CD4-positive, alpha-beta T cell treated with Interleukin-21 for 1 hour (primary cell): ENCODE data around the gene SLC16A6.
"Not testable (repeated sequence)": the region's sequence is repeated elsewhere in the genome, so short reads cannot be mapped to it uniquely, and the experiment has no call there.

Source experiments
- DNase-seq: peaks from one replicate; pipeline ENCODE4 v3.0.0-alpha.2; 2020

The SLC16A6 gene, protein sequence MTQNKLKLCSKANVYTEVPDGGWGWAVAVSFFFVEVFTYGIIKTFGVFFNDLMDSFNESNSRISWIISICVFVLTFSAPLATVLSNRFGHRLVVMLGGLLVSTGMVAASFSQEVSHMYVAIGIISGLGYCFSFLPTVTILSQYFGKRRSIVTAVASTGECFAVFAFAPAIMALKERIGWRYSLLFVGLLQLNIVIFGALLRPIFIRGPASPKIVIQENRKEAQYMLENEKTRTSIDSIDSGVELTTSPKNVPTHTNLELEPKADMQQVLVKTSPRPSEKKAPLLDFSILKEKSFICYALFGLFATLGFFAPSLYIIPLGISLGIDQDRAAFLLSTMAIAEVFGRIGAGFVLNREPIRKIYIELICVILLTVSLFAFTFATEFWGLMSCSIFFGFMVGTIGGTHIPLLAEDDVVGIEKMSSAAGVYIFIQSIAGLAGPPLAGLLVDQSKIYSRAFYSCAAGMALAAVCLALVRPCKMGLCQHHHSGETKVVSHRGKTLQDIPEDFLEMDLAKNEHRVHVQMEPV

DNA sequence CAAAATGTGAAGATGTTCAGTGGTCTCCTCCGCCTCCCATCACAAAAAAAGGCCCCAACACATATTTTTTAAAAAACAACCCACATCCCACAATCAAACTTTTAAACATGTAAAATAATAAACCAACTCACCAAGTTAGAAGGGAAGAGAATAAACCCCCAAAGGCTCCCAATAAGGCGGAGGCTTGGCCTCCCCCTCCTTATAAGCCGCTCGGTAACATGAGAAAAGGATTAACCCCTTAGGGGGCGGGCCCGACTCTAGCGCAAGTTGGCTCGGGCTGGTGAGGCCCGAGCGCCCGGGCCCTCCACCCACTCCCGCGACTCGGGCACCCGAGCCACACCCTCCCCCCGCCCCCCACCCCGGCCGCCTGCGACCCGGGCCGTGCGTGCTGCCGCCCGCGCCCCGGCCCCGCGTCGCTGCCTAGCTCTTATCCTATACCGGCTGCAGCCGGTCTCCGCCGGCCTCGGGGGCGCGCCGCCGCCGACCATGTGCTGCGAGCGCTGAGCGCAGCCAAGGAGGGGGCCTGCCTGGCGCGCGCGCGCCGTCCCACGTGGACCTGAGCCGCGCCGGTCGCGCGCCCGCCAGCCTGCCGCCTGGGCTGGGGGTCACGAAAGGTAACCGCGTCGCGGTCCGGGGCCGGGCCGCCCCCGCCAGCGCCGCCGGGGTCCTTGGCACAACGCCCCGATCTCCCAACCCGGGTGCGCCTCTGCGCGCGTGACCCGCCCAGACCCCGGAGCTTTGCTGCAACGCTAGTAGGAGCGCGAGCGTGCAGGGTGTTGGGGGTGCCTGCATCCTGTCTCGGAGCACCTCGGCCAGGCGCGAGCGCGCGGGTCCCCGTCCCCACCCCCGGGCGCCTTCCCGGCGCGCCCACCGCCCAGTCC lies at the start of gene SLC16A6, which contains the start of gene ARSG:
SLC16A6 (minus strand) TSS at position 173 of the 881 bp plus-strand sequence. CDS start 12,807 bp downstream, outside the sequence.
ARSG (plus strand) TSS at position 541 of the 881 bp plus-strand sequence. CDS start 15,999 bp downstream, outside the sequence.
- peak; percentile 85 for DNase-seq

DNA sequence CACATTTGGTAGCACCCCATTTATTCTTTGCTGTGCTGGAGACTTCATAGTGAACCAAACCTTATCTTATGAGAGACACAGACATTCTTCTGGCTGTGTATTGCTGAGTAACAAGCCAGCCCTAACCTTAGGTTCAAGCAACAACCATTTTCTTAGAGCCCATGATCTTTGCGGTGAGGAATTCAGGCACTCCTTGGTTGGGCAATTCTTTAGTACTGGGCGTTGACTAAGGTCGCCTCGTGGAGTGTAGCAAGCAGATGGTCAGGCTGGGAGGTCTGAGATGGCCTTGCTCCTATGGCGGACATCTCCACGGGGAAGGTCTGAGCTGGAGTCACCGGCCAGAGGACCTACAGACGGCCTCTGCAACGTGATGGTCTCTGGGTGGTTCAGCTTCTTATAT lies 43.5 kb upstream of the SLC16A6 start:
- DNase-seq: no peak

DNA sequence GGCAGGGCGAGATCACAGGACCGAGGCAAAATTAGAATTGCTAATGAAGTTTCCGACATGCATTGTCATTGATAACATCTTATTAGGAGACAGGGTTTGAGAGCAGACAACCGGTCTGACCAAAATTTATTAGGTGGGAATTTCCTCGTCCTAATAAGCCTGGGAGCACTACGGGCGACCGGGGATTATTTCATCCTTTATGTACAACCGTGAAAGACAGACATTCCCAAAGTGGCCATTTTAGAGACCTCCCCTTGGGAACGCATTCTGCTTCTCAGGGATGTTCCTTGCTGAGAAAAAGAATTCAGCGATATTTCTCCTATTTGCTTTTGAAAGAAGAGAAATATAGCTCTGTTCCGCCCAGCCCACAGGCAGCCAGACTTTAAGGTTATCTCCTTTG lies 41.0 kb upstream of the SLC16A6 start:
- DNase-seq: not testable (repeated sequence)

DNA sequence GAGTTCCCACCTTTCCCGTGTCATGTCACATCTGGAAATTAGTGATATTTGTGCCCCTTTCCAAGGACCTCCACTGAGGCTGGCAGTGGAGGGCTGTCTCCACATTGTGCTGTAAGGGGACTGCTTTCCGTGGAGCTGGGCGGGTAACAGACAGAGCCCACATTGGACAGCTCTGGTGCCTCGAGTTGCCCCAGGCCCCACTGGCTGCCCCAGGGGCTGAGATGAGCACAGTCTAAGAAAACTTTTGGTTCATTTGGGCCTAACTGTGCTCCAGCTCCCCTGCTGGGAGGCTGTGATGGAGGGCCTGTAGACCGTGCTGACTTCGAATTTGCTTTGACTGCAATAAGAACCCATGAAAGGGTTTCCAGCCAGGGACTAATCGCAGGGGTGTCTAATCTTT lies 38.4 kb upstream of the SLC16A6 start:
- no peak for DNase-seq

DNA sequence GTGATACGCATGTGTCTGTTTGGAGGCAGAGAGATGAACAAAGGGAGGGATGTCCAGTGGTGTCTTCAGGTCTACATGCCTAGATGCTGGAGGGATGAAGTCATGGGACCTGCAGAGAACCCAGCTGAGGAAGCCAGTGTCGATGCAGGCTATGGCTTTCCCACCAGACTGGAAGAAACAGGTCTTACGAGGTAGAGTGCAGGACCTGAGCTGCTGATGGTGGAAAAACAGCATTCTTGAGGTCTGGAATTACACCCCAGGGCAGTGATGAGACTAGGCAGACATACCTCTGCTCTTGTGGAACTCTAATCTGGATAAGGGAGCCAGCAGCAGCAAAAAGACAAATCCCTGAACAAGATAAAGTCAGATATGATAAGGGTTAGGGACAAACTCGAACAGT lies 37.7 kb upstream of the SLC16A6 start:
- DNase-seq: no peak

DNA sequence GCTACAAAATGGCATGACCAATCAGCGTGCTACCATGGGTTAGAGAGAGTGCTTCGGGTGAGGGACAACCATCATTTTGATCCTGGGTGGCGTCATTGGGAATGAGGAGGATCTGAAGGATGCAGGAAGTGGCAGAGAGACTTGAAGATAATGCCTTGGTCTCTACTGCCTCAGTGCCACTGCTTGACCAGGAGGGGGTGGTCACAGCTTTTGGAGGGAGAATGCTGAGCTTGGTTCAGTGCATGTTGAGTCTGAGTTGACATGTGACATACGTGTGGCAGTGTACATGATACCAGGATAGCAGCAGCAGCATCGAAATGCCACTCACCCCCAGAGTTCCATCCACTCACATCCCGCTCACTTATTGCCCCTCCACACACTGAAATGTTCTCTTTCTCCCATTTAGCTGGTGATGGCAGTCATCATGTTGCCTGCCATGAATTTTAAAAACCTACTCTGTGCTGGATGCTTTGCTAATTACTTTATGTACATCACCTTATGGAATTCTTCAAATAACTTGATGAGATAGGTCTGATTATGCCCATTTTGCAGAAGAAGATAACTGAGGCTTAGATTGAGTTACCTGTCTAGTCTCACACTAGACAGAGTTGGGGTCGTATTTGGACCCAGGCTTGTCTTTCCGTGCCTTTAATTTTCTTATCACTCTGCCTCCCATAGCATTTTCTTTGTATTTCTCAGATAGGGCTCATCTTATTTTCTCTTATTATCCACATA lies 37.1 kb upstream of the SLC16A6 start:
- DNase-seq: no peak

DNA sequence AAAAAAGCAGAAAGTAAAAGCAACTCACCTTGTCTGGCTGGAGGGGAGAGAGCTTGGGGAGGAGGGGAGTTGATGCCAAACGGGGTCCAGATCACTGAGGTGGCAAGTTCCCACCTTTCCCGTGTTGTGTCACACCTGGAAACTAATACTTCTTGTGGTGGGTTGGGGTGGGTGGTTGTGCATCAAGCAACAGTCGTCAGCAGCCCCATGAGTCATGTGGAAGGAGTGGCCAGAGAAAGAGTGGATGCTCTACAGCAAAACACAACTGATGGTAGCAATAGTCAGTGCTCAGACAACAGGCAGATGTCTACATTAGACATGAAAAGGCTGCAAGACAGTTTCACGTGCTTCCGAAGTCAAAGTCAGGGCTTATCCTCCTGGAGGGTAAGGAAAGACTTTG lies 35.8 kb upstream of the SLC16A6 start:
- no peak for DNase-seq

DNA sequence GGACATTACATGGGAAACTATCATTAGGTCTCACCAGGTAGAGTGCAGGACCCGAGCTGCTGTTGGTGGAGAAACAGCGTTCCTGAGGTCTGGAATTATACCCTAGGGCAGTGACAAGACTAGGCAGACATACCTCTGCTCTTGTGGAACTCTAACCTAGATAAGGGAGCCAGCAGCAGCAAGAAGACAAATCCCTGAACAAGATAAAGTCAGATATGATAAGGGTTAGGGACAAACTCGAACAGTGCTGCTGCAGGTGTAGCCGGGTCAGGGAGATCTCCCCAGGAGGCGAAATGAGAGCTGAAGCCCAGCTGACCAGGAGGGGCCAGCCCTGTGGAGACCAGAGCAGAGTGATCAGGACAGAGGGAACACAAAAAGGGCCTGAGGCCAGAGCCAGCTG lies 35.0 kb upstream of the SLC16A6 start:
- DNase-seq: no peak

DNA sequence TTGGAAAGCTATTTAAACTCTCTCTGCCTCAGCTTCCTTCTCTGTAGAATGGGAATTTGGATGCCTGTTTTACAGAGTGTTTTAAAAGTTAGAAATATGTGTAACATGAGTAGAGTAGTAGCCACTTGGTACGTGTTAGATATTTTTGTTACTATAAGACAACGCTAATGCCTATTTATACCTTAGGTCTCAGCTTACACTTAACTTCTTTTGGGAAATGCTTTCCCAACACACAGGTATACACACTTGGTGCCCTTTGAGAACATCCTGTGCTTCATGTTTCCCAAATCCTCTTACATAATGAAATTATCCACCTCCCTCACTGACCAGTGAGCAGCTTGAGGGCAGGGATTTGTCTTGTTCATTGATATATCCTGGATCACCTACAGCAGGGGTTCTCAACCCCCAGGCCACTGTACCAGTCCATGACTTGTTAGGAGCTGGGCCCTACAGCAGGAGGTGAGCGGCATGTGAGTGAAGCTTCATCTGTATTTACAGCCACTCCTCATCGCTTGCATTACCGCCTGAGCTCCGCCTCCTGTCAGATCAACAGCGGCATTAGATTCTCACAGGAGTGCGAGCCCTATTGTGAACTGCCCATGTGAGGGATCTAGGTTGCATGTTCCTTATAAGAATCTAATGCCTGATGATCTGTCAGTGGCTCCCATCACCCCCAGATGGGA lies 33.9 kb upstream of the SLC16A6 start:
- no peak for DNase-seq

DNA sequence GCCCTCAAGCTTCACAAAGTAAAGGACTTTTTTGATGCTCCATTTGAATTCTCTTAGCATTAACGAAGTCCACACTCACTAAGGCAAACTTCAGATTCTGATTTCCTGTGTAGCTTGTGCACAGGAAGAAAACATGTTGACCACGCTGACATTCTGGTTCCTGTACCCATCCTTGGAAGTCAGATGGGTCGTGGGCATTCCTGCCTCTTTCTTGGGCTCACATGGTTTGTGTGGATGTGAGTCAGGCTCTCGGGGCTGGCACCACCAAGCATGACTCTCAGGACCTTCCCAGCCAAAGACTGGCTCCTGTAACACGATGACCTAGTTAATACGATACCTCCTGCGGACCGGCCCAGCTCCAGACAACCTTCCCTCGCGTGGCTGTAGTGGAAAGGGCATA lies 33.2 kb upstream of the SLC16A6 start:
- no peak for DNase-seq

DNA sequence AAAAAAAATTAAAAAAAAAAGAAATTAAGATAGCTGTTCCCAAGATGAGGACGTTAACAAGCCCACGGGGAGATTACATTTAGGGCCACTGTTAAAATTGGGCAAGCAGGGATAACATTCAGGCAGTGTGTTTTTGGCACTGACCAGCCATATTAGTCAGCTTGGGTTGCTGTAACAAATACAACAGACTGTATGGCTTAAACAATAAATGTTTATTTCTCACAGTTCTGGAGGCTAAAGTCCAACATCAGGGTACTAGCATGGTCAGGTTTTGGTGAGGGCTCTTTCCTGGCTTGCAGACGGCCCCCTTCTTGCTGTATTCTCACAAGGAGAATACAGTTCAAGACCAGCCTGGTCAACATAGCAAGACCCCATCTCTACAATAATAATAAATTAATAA lies 31.7 kb upstream of the SLC16A6 start:
- no peak for DNase-seq

DNA sequence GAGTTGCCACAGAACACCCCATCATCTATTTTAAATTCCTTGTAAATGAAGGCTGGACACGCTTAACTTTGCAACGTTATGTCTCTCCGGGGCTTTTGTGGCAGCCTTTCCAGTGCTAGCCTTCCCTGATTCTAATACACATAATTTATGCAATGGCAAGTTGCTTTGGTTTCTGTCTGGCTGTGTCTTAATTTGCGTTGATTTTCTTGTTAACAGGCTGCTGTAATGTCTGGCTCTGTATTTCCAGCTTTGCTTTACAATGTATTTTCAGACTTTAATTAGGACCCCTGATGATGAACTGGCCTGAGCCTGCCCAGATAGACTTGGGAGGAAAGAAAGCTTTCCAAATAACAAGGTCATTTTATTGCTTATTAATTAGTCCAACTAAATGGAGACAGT lies 30.6 kb upstream of the SLC16A6 start:
- DNase-seq: no peak

DNA sequence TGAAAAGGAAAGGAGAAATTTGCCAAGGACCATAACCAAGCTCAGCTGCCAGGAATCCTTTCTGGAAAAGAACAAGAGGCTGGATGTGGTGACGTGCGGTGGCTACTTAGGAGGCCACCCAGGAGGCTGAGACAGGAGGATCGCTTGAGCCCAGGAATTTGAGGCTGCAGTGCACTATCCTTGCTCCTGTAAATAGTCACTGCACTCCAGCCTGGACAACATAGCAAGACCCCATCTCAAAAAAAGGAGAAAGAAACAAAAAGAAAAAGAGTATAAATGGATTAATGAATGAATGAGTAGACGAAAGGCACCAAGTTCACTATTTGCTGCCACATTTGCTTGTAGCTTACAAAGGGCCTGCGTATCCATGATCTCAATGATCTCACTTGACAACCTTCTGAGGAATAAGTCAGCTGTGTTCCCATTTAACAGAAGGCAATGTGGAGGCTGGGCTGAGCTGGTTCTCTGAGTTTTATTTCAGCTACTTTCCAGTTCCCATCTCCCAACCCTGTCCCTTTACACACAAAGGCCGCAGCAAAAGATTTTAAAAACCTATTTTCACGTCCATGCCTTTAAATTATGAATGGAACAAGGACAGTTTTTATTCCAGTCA lies 30.1 kb upstream of the SLC16A6 start:
- DNase-seq: no peak

DNA sequence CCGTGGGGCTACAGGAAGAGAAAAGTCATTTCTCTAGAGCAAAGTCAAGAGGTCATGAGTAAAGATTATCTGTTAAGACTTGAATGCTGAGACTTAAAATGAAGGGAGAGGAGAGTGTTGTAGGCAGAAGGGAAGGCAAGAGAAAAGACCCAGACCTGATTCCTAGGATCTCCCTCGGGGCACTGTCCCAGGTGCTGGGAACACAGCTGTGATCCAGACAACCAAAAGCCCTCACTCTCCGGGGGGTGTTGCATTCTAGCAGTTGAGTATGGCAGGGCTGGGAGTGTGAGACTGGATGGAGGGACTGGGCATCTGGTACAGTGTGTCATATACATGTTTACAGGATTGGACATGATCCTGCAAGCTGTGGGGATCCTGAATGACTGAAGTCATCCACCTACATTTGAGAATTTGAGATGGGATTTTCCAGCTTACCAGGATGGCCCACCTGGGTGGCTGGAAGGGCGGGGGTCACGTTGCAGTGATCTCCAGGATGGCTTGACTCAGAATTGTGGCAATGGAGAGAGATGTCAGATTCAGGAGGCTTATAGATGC lies 29.5 kb upstream of the SLC16A6 start:
- no peak for DNase-seq

DNA sequence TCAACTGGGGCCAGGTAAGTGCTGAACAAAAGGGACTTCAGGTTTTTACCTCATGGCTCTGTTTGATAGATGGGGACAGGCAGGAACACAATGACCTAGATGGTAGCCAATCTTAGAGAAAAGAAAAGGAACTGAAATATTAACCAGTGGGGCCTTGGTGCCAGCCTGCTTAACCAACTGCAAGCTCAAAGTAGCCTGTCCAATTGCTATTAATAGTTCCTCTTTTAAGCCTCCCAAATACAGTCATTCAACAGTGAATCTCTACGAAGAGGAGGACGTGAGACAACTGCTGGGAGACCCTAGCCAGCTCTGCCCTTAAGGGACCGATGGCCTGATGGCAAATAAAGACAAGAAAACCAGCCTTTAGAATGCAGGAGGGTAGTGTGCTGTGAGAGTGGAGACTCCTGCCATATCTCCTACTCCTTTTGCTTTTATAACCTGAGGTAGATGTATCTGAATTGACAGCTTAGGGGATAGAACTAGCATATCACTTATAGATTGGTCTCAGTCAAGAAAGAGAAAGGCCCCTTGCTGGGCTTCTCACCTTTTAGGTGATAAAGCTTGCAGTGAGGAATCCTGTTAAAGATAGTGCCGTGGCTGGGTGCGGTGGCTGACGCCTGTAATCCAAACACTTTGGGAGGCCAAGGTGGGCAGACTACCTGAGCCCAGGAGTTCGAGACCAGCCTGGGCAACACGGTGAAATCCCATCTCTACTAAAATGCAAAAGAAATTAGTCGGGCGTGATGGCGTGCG lies 28.7 kb upstream of the SLC16A6 start:
- DNase-seq: no peak

DNA sequence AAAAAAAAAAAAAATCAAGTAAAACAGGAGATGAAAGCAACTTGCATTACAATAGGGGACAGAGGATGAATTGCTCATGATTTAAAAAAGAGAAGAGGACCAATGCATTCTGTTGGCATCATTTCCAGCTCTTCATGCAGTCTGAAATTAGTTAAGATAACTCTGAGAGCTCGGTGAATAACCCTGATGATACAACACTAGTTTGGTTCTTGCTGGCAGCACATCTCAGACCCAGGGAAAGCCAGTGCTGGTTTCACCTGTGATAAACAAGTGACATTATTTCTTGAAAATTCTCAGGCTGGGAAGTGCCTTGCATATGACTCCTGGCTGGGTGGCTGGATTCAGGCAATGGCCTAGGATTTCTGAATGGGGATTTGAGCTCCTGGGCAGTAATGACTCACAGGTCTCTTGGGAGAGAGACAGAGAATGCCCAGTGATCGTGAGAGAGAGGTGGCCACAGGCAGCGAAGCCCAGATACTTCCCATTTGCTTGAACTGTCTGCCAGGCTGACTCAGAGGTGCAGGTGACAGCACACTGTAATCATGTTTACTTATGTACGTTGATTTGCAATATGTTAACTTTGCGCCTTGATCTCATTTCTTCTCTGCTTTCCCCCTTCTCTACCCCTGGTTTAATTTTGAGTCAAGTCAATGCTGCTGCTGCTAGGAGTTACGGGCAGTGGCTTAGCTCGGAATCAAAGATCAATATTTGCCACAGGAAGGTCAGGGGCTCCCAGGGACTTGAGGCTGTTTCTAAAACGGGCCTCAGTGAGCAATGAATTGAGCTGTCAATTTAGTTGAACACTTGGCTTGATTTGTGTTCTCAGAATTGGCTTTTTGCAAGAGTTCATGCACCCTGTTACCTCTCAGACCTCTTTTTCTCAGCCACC lies 27.4 kb upstream of the SLC16A6 start:
- no peak for DNase-seq

DNA sequence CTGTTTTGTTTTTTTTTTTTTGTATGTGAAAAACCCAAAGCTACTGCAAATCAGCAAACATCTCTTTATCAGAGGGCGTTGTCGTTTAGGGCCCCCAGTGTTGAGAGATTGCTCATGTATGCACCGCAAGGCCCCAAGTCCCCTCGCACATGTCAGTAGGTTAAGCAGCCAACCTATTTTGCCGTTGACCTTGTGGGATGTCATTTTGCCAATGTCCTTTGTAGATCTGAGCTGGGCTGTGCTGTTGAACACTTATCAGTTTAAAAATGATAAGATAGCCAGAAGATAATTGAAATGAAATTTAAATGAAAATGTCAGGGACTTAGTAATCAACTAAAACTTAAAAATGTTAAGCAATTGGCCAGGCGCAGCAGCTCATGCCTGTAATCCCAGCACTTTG lies 26.5 kb upstream of the SLC16A6 start:
- no peak for DNase-seq

DNA sequence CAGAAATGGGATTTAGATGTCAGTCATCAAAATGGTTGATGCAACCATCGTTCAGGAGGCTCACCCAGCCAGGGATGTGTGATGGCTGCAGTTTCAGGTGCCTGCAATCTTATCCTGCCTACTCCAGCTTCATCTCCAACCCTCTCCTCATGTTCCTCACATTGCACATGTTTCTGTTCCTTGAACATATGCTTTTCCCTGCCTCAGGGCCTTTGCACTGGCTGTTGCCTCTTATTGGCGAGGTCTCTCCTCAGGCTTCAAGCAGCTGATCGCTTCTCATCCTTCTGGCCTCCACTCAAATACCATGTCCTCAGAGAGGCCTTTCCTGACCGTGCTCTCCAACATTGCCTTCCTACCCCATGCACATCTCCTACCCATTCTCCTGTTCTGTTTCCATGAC lies 25.0 kb upstream of the SLC16A6 start:
- DNase-seq: no peak

DNA sequence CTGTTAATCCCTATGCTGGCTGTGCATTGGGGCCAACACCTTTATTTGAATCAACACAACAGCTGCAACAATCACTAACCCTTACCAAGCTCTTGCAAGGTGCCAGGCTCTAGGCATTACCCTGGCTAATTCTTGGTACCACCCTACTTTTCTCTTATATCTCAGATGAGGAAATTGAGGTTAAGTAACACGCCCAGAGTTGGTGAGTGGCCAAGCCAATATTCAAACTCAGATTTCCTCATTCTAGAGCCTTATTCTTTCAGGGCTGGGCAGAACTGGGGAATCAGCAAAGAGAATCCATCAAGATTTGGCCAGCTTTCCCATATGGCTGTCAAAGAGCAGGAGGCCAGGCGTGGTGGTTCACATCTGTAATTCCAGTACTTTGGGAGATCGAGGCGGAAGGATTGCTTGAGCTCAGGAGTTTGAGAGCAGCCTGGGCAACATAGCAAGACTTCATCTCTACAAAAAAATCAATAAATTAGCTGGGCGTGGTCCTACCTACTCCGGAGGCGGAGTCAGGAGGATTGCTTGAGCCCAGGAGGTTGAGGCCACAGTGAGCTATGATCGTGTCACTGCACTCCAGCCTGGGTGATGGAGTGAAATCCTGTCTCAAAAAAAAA lies 24.1 kb upstream of the SLC16A6 start:
- peak; percentile 37 for DNase-seq
